NT2/D1 (cell line): Measurements from ENCODE around the gene ALDOB.

ENCODE experiments used
- SUZ12 ChIP-seq: IDR thresholded peaks from 2 replicates; pipeline ENCODE4 v1.6.1; 2011; ENCODE audit not compliant: insufficient read length, insufficient read depth; ENCODE audit errors: extremely low read depth
- YY1 ChIP-seq: IDR thresholded peaks from 2 replicates; pipeline ENCODE4 v1.6.1; 2011; ENCODE audit not compliant: insufficient read length, insufficient read depth
- ZNF274 ChIP-seq: IDR thresholded peaks from 2 replicates; pipeline ENCODE4 v1.6.1; 2011; ENCODE audit warnings: mild to moderate bottlenecking, low read depth, low read length

- no peak for TF ChIP-seq YY1
- TF ChIP-seq ZNF274, result no peak
- no peak for TF ChIP-seq SUZ12
Measured at GRCh38 chr9:101428909-101429308, 6.7 kb downstream of the ALDOB start.
